ENCODE data around the gene SPINK8. TPM values are rescaled to one million over a fixed set of nuclear protein-coding genes. Genes with fewer than 3 reads are reported as not detected.

Gene SPINK8
- total RNA-seq, 1 experiment from 2014 or later = not detected

DNA sequence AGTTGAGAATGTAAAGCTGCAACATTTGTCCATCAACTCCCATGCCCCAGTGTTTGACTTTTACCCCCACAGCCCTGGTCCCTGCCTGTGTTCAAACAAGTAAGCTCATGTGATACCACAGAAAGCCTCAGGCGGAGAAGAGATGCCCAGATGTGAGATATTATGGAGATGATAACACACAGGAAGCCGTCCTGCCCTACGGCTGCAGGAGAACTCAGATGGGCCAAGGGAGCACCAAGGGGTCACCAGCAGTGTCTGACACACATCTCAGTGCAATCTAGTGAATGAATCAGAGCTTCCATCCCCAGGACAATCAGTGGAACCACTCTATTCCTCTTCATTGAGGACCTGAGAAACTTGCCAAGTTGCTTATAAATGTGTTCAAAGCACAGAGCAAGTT is 14.0 kb upstream of the SPINK8 start:
- Histone ChIP-seq H2AFZ (ENCODE audit: low read length) (no peak overlapping the region), H3K4me2 (ENCODE audit: low read length) (no peak overlapping the region), H3K27ac (ENCODE audit: low read length) (no peak overlapping the region), H3K4me1 (ENCODE audit: insufficient read depth, low read length) (no peaks in the 10 kb centered on the region), H3K9ac (ENCODE audit: low read length) (no peak overlapping the region), H3F3A (ENCODE audit: low read length, unreplicated experiment) (no peaks in the 10 kb centered on the region), H3K9me3 (ENCODE audit: low read length) (no peaks in the 10 kb centered on the region), H3K4me3 (ENCODE audit: low read length) (no peak overlapping the region), H3K79me2 (ENCODE audit: low read length) (no peaks in the 10 kb centered on the region), H3K27me3 (ENCODE audit: low read length) (peaks cover 5% of the 10 kb centered on the region; the same call in 1 of the 2 replicates), H3K36me3 (ENCODE audit: low read depth, low read length) (no peaks in the 10 kb centered on the region), H3K9me2 (replicated peaks; ENCODE audit: low read length) (no peaks in the 10 kb centered on the region), H4K20me1 (ENCODE audit: low read length) (no peaks in the 10 kb centered on the region)
- BruUV-seq (replicated peaks) = no TSS peak
- DNase-seq = no peak
- no peak for ATAC-seq
- TF ChIP-seq EZH2phosphoT487 (IDR thresholded peaks at IDR 0.05; ENCODE audit: borderline replicate concordance, low read length) (no peak), EZH2 (IDR thresholded peaks at IDR 0.05; ENCODE audit: low read length, unreplicated experiment) (no peak)
- TF ChIP-seq, protein P1, sequence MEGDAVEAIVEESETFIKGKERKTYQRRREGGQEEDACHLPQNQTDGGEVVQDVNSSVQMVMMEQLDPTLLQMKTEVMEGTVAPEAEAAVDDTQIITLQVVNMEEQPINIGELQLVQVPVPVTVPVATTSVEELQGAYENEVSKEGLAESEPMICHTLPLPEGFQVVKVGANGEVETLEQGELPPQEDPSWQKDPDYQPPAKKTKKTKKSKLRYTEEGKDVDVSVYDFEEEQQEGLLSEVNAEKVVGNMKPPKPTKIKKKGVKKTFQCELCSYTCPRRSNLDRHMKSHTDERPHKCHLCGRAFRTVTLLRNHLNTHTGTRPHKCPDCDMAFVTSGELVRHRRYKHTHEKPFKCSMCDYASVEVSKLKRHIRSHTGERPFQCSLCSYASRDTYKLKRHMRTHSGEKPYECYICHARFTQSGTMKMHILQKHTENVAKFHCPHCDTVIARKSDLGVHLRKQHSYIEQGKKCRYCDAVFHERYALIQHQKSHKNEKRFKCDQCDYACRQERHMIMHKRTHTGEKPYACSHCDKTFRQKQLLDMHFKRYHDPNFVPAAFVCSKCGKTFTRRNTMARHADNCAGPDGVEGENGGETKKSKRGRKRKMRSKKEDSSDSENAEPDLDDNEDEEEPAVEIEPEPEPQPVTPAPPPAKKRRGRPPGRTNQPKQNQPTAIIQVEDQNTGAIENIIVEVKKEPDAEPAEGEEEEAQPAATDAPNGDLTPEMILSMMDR (conservative IDR thresholded peaks at IDR 0.05; ENCODE audit: low read depth, low read length) = no peak
- ChIA-PET CTCF (no interaction called here), POLR2A (ENCODE audit: unreplicated experiment) (interaction anchor here (0.9 kb wide), 1 partner anchor 209 kb away, joined by 3 read pairs; no protein-coding TSS in a partner anchor)
- intact Hi-C loops (cut with micrococcal nuclease) = no loop called here

- intact Hi-C loops (cut with micrococcal nuclease) = no loop called here
- Histone ChIP-seq H3K4me3 (ENCODE audit: low read length) (no peak overlapping the region), H3K27ac (ENCODE audit: low read length) (no peak overlapping the region), H2AFZ (ENCODE audit: low read length) (no peak overlapping the region), H3K27me3 (ENCODE audit: low read length) (peaks cover 3% of the 10 kb centered on the region; the same call in 1 of the 2 replicates), H3K9me2 (replicated peaks; ENCODE audit: low read length) (no peaks in the 10 kb centered on the region), H3K79me2 (ENCODE audit: low read length) (no peaks in the 10 kb centered on the region), H3K9ac (ENCODE audit: low read length) (no peak overlapping the region), H3F3A (ENCODE audit: low read length, unreplicated experiment) (no peaks in the 10 kb centered on the region), H3K4me2 (ENCODE audit: low read length) (no peak overlapping the region), H4K20me1 (ENCODE audit: low read length) (no peaks in the 10 kb centered on the region), H3K4me1 (ENCODE audit: insufficient read depth, low read length) (no peaks in the 10 kb centered on the region), H3K9me3 (ENCODE audit: low read length) (no peaks in the 10 kb centered on the region), H3K36me3 (ENCODE audit: low read depth, low read length) (no peaks in the 10 kb centered on the region)
- POLR2A ChIA-PET (ENCODE audit: unreplicated experiment) = no interaction called here
- ATAC-seq (no peak), DNase-seq (no peak)
- no TSS peak for BruUV-seq (replicated peaks)
- no peak for TF ChIP-seq EZH2 (IDR thresholded peaks at IDR 0.05; ENCODE audit: low read length, unreplicated experiment)
- TF ChIP-seq, protein P1 (conservative IDR thresholded peaks at IDR 0.05; ENCODE audit: low read depth, low read length) = no peak
- TF ChIP-seq EZH2phosphoT487 (IDR thresholded peaks at IDR 0.05; ENCODE audit: borderline replicate concordance, low read length) = no peak
- CTCF ChIA-PET = no interaction called here
These were observed 12.6 kb upstream of the SPINK8 start for GRCh38 chr3:48345946-48346572.

- POLR2A ChIA-PET (ENCODE audit: unreplicated experiment) = interaction anchor here (0.5 kb wide), 1 partner anchor 70 kb away, joined by 6 read pairs; no protein-coding TSS in a partner anchor
- Histone ChIP-seq H3K27ac (ENCODE audit: low read length) (no peak overlapping the region), H3K27me3 (ENCODE audit: low read length) (no peaks in the 10 kb centered on the region), H3K9me3 (ENCODE audit: low read length) (no peaks in the 10 kb centered on the region), H3K9ac (ENCODE audit: low read length) (no peak overlapping the region), H2AFZ (ENCODE audit: low read length) (no peak overlapping the region), H3K4me3 (ENCODE audit: low read length) (no peak overlapping the region), H3K9me2 (replicated peaks; ENCODE audit: low read length) (no peaks in the 10 kb centered on the region), H3K36me3 (ENCODE audit: low read depth, low read length) (no peaks in the 10 kb centered on the region), H3F3A (ENCODE audit: low read length, unreplicated experiment) (no peaks in the 10 kb centered on the region), H3K4me1 (ENCODE audit: insufficient read depth, low read length) (no peaks in the 10 kb centered on the region), H3K4me2 (ENCODE audit: low read length) (no peak overlapping the region), H4K20me1 (ENCODE audit: low read length) (no peaks in the 10 kb centered on the region), H3K79me2 (ENCODE audit: low read length) (no peaks in the 10 kb centered on the region)
- DNase-seq = no peak
- CTCF ChIA-PET = no interaction called here
- ATAC-seq = no peak
- intact Hi-C loops (cut with micrococcal nuclease) = no loop called here
- TF ChIP-seq, protein P1 (conservative IDR thresholded peaks at IDR 0.05; ENCODE audit: low read depth, low read length) = no peak
- TF ChIP-seq EZH2 (IDR thresholded peaks at IDR 0.05; ENCODE audit: low read length, unreplicated experiment) (no peak), EZH2phosphoT487 (IDR thresholded peaks at IDR 0.05; ENCODE audit: borderline replicate concordance, low read length) (no peak)
- no TSS peak for BruUV-seq (replicated peaks)
These were observed 11.5 kb upstream of the SPINK8 start for GRCh38 chr3:48344867-48345507.
